ENCODE data around the gene SPDEF. TPM values are rescaled to one million over a fixed set of nuclear protein-coding genes. Genes with fewer than 3 reads are reported as not detected.

The SPDEF gene
- total and polyA plus RNA-seq, 3 experiments from 2014 or later = not detected

GRCh38 chr6:34514593-34515472 is 41.3 kb downstream of the SPDEF start:
- POLR2A ChIA-PET = interaction anchor here (0.6 kb wide), 1 partner anchor 72 kb away, joined by 3 read pairs; no protein-coding TSS in a partner anchor
- Histone ChIP-seq H3K27me3 (ENCODE audit: insufficient read depth, low read length, poor library complexity, severe bottlenecking) (no peaks in the 10 kb centered on the region), H3K4me3 (ENCODE audit: low read length) (no peak overlapping the region), H3K36me3 (ENCODE audit: insufficient read depth, low read length) (no peaks in the 10 kb centered on the region), H3K9me3 (ENCODE audit: low read length) (peaks cover 3% of the 10 kb centered on the region), H3K4me1 (ENCODE audit: insufficient read depth, low read length) (no peaks in the 10 kb centered on the region), H3K27ac (ENCODE audit: low read depth, low read length) (no peak overlapping the region)
- Mint-ChIP-seq H3K27ac (peak overlapping the region in 2 of 8 donors; percentile 50 to 60), H3K27me3 (peaks cover 0 to 8% of the 10 kb centered on the region in 2 donors), H3K4me1 (peaks cover 0 to 4% (median 0%) of the 10 kb centered on the region in 3 donors), H3K9me3 (peaks cover 0 to 5% (median 4%) of the 10 kb centered on the region in 5 donors), H3K36me3 (peaks cover 0 to 5% (median 0%) of the 10 kb centered on the region in 3 donors), H3K4me3 (no peak overlapping the region)
- no peak for DNase-seq
- CTCF ChIA-PET = no interaction called here

- no peaks in the 10 kb centered on the region for H3K36me3 ChIP-seq (ENCODE audit: insufficient read depth, low read length)
- H3K4me3 ChIP-seq (ENCODE audit: low read length) = no peak overlapping the region
- Mint-ChIP-seq H3K27ac (peak overlapping the region in 1 of 8 donors; percentile 64), H3K27me3 (peaks cover 0 to 8% of the 10 kb centered on the region in 2 donors), H3K36me3 (peaks cover 0 to 5% (median 0%) of the 10 kb centered on the region in 3 donors), H3K4me1 (peaks cover 0 to 4% (median 0%) of the 10 kb centered on the region in 3 donors), H3K4me3 (no peak overlapping the region), H3K9me3 (peaks cover 0 to 5% (median 4%) of the 10 kb centered on the region in 5 donors)
- H3K27ac ChIP-seq (ENCODE audit: low read depth, low read length) = no peak overlapping the region
- ChIA-PET POLR2A (interaction anchor here (0.6 kb wide), 1 partner anchor 72 kb away, joined by 3 read pairs; no protein-coding TSS in a partner anchor), CTCF (no interaction called here)
- no peaks in the 10 kb centered on the region for H3K4me1 ChIP-seq (ENCODE audit: insufficient read depth, low read length)
- H3K27me3 ChIP-seq (ENCODE audit: insufficient read depth, low read length, poor library complexity, severe bottlenecking) = no peaks in the 10 kb centered on the region
- H3K9me3 ChIP-seq (ENCODE audit: low read length) = peaks cover 4% of the 10 kb centered on the region
- no peak for DNase-seq
Observed at GRCh38 chr6:34514112-34514511, 42.0 kb downstream of the SPDEF start.

GRCh38 chr6:34513646-34514045 is 42.5 kb downstream of the SPDEF start:
- Mint-ChIP-seq H3K4me1 (peaks cover 0 to 4% (median 0%) of the 10 kb centered on the region in 3 donors), H3K4me3 (no peak overlapping the region), H3K36me3 (peaks cover 0 to 5% (median 0%) of the 10 kb centered on the region in 3 donors), H3K9me3 (peaks cover 0 to 5% (median 4%) of the 10 kb centered on the region in 5 donors), H3K27ac (peak overlapping the region in 1 of 8 donors; percentile 64), H3K27me3 (peaks cover 1 to 6% of the 10 kb centered on the region in 2 donors)
- no peaks in the 10 kb centered on the region for H3K4me1 ChIP-seq (ENCODE audit: insufficient read depth, low read length)
- no peak for DNase-seq
- no peaks in the 10 kb centered on the region for H3K36me3 ChIP-seq (ENCODE audit: insufficient read depth, low read length)
- CTCF ChIA-PET = no interaction called here
- H3K27me3 ChIP-seq (ENCODE audit: insufficient read depth, low read length, poor library complexity, severe bottlenecking) = no peaks in the 10 kb centered on the region
- no peak overlapping the region for H3K4me3 ChIP-seq (ENCODE audit: low read length)
- H3K9me3 ChIP-seq (ENCODE audit: low read length) = peaks cover 4% of the 10 kb centered on the region
- no peak overlapping the region for H3K27ac ChIP-seq (ENCODE audit: low read depth, low read length)
- POLR2A ChIA-PET = no interaction called here

- Mint-ChIP-seq H3K27ac (peak overlapping the region in 1 of 8 donors; percentile 64), H3K9me3 (peaks cover 0 to 5% (median 4%) of the 10 kb centered on the region in 5 donors), H3K27me3 (peaks cover 1 to 5% of the 10 kb centered on the region in 2 donors), H3K4me3 (no peak overlapping the region), H3K4me1 (peaks cover 0 to 4% (median 0%) of the 10 kb centered on the region in 3 donors), H3K36me3 (peaks cover 0 to 5% (median 0%) of the 10 kb centered on the region in 3 donors)
- H3K4me1 ChIP-seq (ENCODE audit: insufficient read depth, low read length) = no peaks in the 10 kb centered on the region
- peaks cover 4% of the 10 kb centered on the region for H3K9me3 ChIP-seq (ENCODE audit: low read length)
- no peaks in the 10 kb centered on the region for H3K27me3 ChIP-seq (ENCODE audit: insufficient read depth, low read length, poor library complexity, severe bottlenecking)
- no peaks in the 10 kb centered on the region for H3K36me3 ChIP-seq (ENCODE audit: insufficient read depth, low read length)
- DNase-seq = no peak
- no peak overlapping the region for H3K4me3 ChIP-seq (ENCODE audit: low read length)
- no peak overlapping the region for H3K27ac ChIP-seq (ENCODE audit: low read depth, low read length)
- ChIA-PET POLR2A (no interaction called here), CTCF (no interaction called here)
Observed at GRCh38 chr6:34512738-34513115, 43.4 kb downstream of the SPDEF start.

- H3K4me3 ChIP-seq (ENCODE audit: low read length) = no peak overlapping the region
- Mint-ChIP-seq H3K27ac (peak overlapping the region in 4 of 8 donors; percentile 3 to 90 (median 38)), H3K4me3 (no peak overlapping the region), H3K4me1 (peaks cover 0 to 3% (median 0%) of the 10 kb centered on the region in 3 donors), H3K9me3 (peaks cover 0 to 5% (median 4%) of the 10 kb centered on the region in 5 donors), H3K27me3 (peaks cover 1 to 5% of the 10 kb centered on the region in 2 donors), H3K36me3 (peaks cover 0 to 5% (median 1%) of the 10 kb centered on the region in 3 donors)
- H3K9me3 ChIP-seq (ENCODE audit: low read length) = peaks cover 4% of the 10 kb centered on the region
- POLR2A ChIA-PET = no interaction called here
- DNase-seq = no peak
- H3K27me3 ChIP-seq (ENCODE audit: insufficient read depth, low read length, poor library complexity, severe bottlenecking) = no peaks in the 10 kb centered on the region
- no peaks in the 10 kb centered on the region for H3K36me3 ChIP-seq (ENCODE audit: insufficient read depth, low read length)
- no peaks in the 10 kb centered on the region for H3K4me1 ChIP-seq (ENCODE audit: insufficient read depth, low read length)
- CTCF ChIA-PET = interaction anchor here (1.2 kb wide), 1 partner anchor 11 kb away, joined by 3 read pairs; no protein-coding TSS in a partner anchor
- H3K27ac ChIP-seq (ENCODE audit: low read depth, low read length) = no peak overlapping the region
Observed at GRCh38 chr6:34511915-34512737, 44.0 kb downstream of the SPDEF start.

- Histone ChIP-seq H3K4me3 (ENCODE audit: low read length) (no peak overlapping the region), H3K4me1 (ENCODE audit: insufficient read depth, low read length) (no peaks in the 10 kb centered on the region), H3K9me3 (ENCODE audit: low read length) (peaks cover 4% of the 10 kb centered on the region), H3K36me3 (ENCODE audit: insufficient read depth, low read length) (no peaks in the 10 kb centered on the region), H3K27ac (ENCODE audit: low read depth, low read length) (no peak overlapping the region), H3K27me3 (ENCODE audit: insufficient read depth, low read length, poor library complexity, severe bottlenecking) (no peaks in the 10 kb centered on the region)
- Mint-ChIP-seq H3K36me3 (peaks cover 0 to 5% (median 1%) of the 10 kb centered on the region in 3 donors), H3K4me1 (no peaks in the 10 kb centered on the region), H3K27me3 (peaks cover 1 to 5% of the 10 kb centered on the region in 2 donors), H3K9me3 (peaks cover 0 to 5% (median 4%) of the 10 kb centered on the region in 5 donors), H3K4me3 (no peak overlapping the region), H3K27ac (peak overlapping the region in 3 of 8 donors; percentile 8 to 90 (median 68))
- POLR2A ChIA-PET = no interaction called here
- CTCF ChIA-PET = interaction anchor here (1.2 kb wide), 1 partner anchor 12 kb away, joined by 3 read pairs; no protein-coding TSS in a partner anchor
- no peak for DNase-seq
Observed at GRCh38 chr6:34511214-34511914, 44.8 kb downstream of the SPDEF start.

- no peaks in the 10 kb centered on the region for H3K4me1 ChIP-seq (ENCODE audit: insufficient read depth, low read length)
- ChIA-PET POLR2A (no interaction called here), CTCF (no interaction called here)
- Mint-ChIP-seq H3K36me3 (peaks cover 0 to 5% (median 1%) of the 10 kb centered on the region in 3 donors), H3K27ac (no peak overlapping the region), H3K27me3 (peaks cover 1 to 5% of the 10 kb centered on the region in 2 donors), H3K4me3 (no peak overlapping the region), H3K4me1 (no peaks in the 10 kb centered on the region), H3K9me3 (peaks cover 0 to 5% (median 4%) of the 10 kb centered on the region in 5 donors)
- DNase-seq = no peak
- no peak overlapping the region for H3K4me3 ChIP-seq (ENCODE audit: low read length)
- H3K27me3 ChIP-seq (ENCODE audit: insufficient read depth, low read length, poor library complexity, severe bottlenecking) = no peaks in the 10 kb centered on the region
- H3K27ac ChIP-seq (ENCODE audit: low read depth, low read length) = no peak overlapping the region
- no peaks in the 10 kb centered on the region for H3K36me3 ChIP-seq (ENCODE audit: insufficient read depth, low read length)
- H3K9me3 ChIP-seq (ENCODE audit: low read length) = peaks cover 4% of the 10 kb centered on the region
Observed at GRCh38 chr6:34510299-34510698, 45.8 kb downstream of the SPDEF start.
